C4-2B (cell line): ENCODE measurements around the gene PIPOX.

Experiments
- ZFX ChIP-seq: fragments of 450-650 bp; IDR thresholded peaks from 2 replicates; pipeline ENCODE4 v1.6.1; 2017
- TF ChIP-seq, protein P1 (sequence below): fragments of 450-650 bp; conservative IDR thresholded peaks from 2 replicates; pipeline ENCODE4 v1.5.1; 2017; ENCODE audit warnings: mild to moderate bottlenecking

DNA sequence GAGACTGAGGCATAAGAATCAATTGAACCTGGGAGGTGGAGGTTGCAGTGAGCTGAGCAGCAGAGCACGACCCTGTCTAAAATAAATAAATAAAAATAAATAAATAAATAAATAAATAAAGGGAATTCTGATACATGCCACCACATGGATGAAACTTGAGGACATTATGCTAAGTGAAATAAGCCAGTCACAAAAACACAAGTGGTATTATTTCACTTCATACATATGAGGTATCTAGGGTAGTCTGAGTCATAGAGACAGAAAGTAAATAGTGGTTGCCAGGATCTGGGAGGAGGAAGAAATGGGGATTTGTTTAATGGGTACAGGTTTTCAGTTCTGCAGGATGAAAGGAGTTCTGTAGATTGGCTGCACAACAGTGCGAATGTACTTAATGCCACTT lies 16.3 kb downstream of the PIPOX start:
- TF ChIP-seq, protein P1, sequence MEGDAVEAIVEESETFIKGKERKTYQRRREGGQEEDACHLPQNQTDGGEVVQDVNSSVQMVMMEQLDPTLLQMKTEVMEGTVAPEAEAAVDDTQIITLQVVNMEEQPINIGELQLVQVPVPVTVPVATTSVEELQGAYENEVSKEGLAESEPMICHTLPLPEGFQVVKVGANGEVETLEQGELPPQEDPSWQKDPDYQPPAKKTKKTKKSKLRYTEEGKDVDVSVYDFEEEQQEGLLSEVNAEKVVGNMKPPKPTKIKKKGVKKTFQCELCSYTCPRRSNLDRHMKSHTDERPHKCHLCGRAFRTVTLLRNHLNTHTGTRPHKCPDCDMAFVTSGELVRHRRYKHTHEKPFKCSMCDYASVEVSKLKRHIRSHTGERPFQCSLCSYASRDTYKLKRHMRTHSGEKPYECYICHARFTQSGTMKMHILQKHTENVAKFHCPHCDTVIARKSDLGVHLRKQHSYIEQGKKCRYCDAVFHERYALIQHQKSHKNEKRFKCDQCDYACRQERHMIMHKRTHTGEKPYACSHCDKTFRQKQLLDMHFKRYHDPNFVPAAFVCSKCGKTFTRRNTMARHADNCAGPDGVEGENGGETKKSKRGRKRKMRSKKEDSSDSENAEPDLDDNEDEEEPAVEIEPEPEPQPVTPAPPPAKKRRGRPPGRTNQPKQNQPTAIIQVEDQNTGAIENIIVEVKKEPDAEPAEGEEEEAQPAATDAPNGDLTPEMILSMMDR: no peak
- no peak for TF ChIP-seq ZFX
